ENCODE results near the gene SORBS2. TPM values are rescaled to one million over a fixed set of nuclear protein-coding genes. Genes with fewer than 3 reads are reported as not detected.

The SORBS2 gene
- total RNA-seq (2022; extraction: Qiagen RNA extraction): 0.43 to 1.2 TPM (median 0.89 TPM) in 5 replicates

GRCh38 chr4:185811509-185812364 is at the start of gene SORBS2:
TSS of gene SORBS2 (minus strand) at chr4:185812194. CDS start at chr4:185690571, 121,623 bp downstream.

Data from A549 treated with dexamethasone at 1 μM for 4 hours (cell line).